IMR-90 (cell line): Measurements from ENCODE around the gene TIRAP. TPM values are rescaled to one million over a fixed set of nuclear protein-coding genes. Genes with fewer than 3 reads are reported as not detected.

Experiments
- ATAC-seq: fragments of 200-7000 bp; cut with Tn5 transposase; 2 replicates; pipeline ENCODE4 v1.9.1; 2020; ENCODE audit warnings: low read depth, mild to moderate bottlenecking, moderate library complexity
- BruUV-seq: library from RNA; stranded (reverse); fragments of 400-500 nt; replicated peaks from 2 replicates; lab custom pipeline; 2021; lab: Mats Ljungman, UMichigan
- CTCF ChIA-PET: fragments of 300-600 bp; formaldehyde crosslinking; extraction: SDS; loops from one replicate; lab custom pipeline; 2021; ENCODE audit warnings: antibody characterized with exemption; lab: Yijun Ruan, JAX
- POLR2A ChIA-PET: fragments of 300-600 bp; sonication (Branson Sonifier 250); formaldehyde crosslinking; loops from one replicate; lab custom pipeline; 2022; ENCODE audit warnings: antibody characterized with exemption; ENCODE audit not compliant: unreplicated experiment; lab: Charles Lee
- DNase-seq: peaks from one replicate; pipeline ENCODE4 v3.0.0; 2013
- H2AFZ ChIP-seq: replicated peaks from 2 replicates; pipeline ENCODE3; 2013; ENCODE audit warnings: low read length, mild to moderate bottlenecking; ENCODE audit not compliant: poor library complexity
- H2AK5ac ChIP-seq: 2 replicates; pipeline ENCODE4 v1.6.1; 2013; ENCODE audit warnings: low read depth, low read length, inconsistent platforms
- H2AK9ac ChIP-seq: replicated peaks from 2 replicates; pipeline ENCODE3; 2013; ENCODE audit warnings: mild to moderate bottlenecking, low read depth, low read length, moderate library complexity; ENCODE audit not compliant: poor library complexity
- H2BK120ac ChIP-seq: 2 replicates; pipeline ENCODE4 v1.6.1; 2013; ENCODE audit warnings: low read depth, low read length, inconsistent platforms
- H2BK15ac ChIP-seq: 3 replicates; pipeline ENCODE4 v1.6.1; 2013; ENCODE audit warnings: low read depth, low read length, inconsistent platforms
- H2BK20ac ChIP-seq: 2 replicates; pipeline ENCODE4 v1.6.1; 2013; ENCODE audit warnings: low read depth, mild to moderate bottlenecking, inconsistent platforms, low read length, moderate library complexity
- H2BK5ac ChIP-seq: 2 replicates; pipeline ENCODE4 v1.6.1; 2013; ENCODE audit warnings: mild to moderate bottlenecking, low read depth, low read length, inconsistent platforms; ENCODE audit not compliant: poor library complexity, severe bottlenecking
- H3K14ac ChIP-seq: replicated peaks from 2 replicates; pipeline ENCODE4 v1.6.1; 2013; ENCODE audit warnings: low read depth, low read length, inconsistent platforms
- H3K18ac ChIP-seq: 2 replicates; pipeline ENCODE4 v1.6.1; 2013; ENCODE audit warnings: low read depth, low read length, control low read depth
- H3K23ac ChIP-seq: 2 replicates; pipeline ENCODE4 v1.6.1; 2013; ENCODE audit warnings: low read depth, low read length, inconsistent platforms
- H3K27ac ChIP-seq: 2 replicates; pipeline ENCODE4 v1.5.1; 2013; ENCODE audit warnings: mild to moderate bottlenecking, control low read depth, low read length; ENCODE audit not compliant: insufficient read depth
- H3K27me3 ChIP-seq: 2 replicates; pipeline ENCODE4 v1.6.1; 2013; ENCODE audit warnings: low read length; ENCODE audit not compliant: control insufficient read depth, insufficient read depth
- H3K36me3 ChIP-seq: 2 replicates; pipeline ENCODE4 v1.6.1; 2013; ENCODE audit warnings: low read length, mixed read lengths; ENCODE audit not compliant: control insufficient read depth, insufficient read depth
- H3K4ac ChIP-seq: 2 replicates; pipeline ENCODE4 v1.6.1; 2013; ENCODE audit warnings: low read depth, low read length, inconsistent platforms
- H3K4me1 ChIP-seq: 2 replicates; pipeline ENCODE4 v1.6.1; 2013; ENCODE audit warnings: low read length, mixed read lengths; ENCODE audit not compliant: control insufficient read depth, insufficient read depth
- H3K4me2 ChIP-seq: 2 replicates; pipeline ENCODE4 v1.6.1; 2013; ENCODE audit warnings: low read depth, mild to moderate bottlenecking, control low read depth, low read length, moderate library complexity
- H3K4me3 ChIP-seq: 2 replicates; pipeline ENCODE4 v1.5.1; 2013; ENCODE audit warnings: low read depth, mild to moderate bottlenecking, control low read depth, low read length, moderate library complexity; ENCODE audit not compliant: insufficient read depth
- H3K56ac ChIP-seq: 2 replicates; pipeline ENCODE4 v1.6.1; 2013; ENCODE audit warnings: low read length, inconsistent platforms; ENCODE audit not compliant: insufficient read depth; ENCODE audit errors: extremely low read depth
- H3K79me1 ChIP-seq, 2 experiments: 2 replicates each; pipeline ENCODE4 v1.6.1; 2013; ENCODE audit warnings: low read length in 2 of 2, inconsistent platforms in 1 of 2, low read depth in 1 of 2
- H3K9ac ChIP-seq: 2 replicates; pipeline ENCODE4 v1.6.1; 2013; ENCODE audit warnings: low read depth, low read length, control low read depth
- H3K9me1 ChIP-seq: 2 replicates; pipeline ENCODE4 v1.6.1; 2013; ENCODE audit warnings: low read length, inconsistent platforms; ENCODE audit not compliant: insufficient read depth
- H3K9me3 ChIP-seq: 2 replicates; pipeline ENCODE4 v1.6.1; 2013; ENCODE audit warnings: low read length; ENCODE audit not compliant: control insufficient read depth, insufficient read depth
- H4K20me1 ChIP-seq: 2 replicates; pipeline ENCODE4 v1.6.1; 2013; ENCODE audit warnings: low read length, inconsistent platforms; ENCODE audit not compliant: insufficient read depth
- H4K5ac ChIP-seq: 2 replicates; pipeline ENCODE4 v1.6.1; 2013; ENCODE audit warnings: mild to moderate bottlenecking, low read depth, low read length, control low read depth
- H4K8ac ChIP-seq, 2 experiments: 2 replicates each; pipeline ENCODE4 v1.6.1; 2013; ENCODE audit warnings: low read depth in 2 of 2, low read length in 2 of 2, control low read depth in 1 of 2, inconsistent platforms in 1 of 2
- H4K91ac ChIP-seq: 2 replicates; pipeline ENCODE4 v1.6.1; 2013; ENCODE audit warnings: low read depth, low read length, inconsistent platforms; ENCODE audit not compliant: insufficient read depth
- BHLHE40 ChIP-seq: fragments of 150-350 bp; IDR thresholded peaks from 2 replicates; pipeline ENCODE4 v1.6.1; 2016; ENCODE audit warnings: mild to moderate bottlenecking, low read depth, low read length
- CEBPB ChIP-seq: IDR thresholded peaks from 2 replicates; pipeline ENCODE4 v1.6.1; 2012; ENCODE audit warnings: low read depth, low read length, improper control_type of control experiment
- ELK1 ChIP-seq: fragments of 150-350 bp; IDR thresholded peaks from 2 replicates; pipeline ENCODE4 v1.6.1; 2016; ENCODE audit warnings: low read depth, mild to moderate bottlenecking, low read length, moderate library complexity, borderline replicate concordance
- MAZ ChIP-seq: IDR thresholded peaks from 2 replicates; pipeline ENCODE4 v1.6.1; 2012; ENCODE audit warnings: low read depth, mild to moderate bottlenecking, low read length, improper control_type of control experiment, moderate library complexity, borderline replicate concordance
- RAD21 ChIP-seq: IDR thresholded peaks from 2 replicates; pipeline ENCODE4 v1.6.1; 2012; ENCODE audit warnings: low read length, improper control_type of control experiment
- USF2 ChIP-seq: fragments of 150-350 bp; IDR thresholded peaks from 2 replicates; pipeline ENCODE4 v1.6.1; 2017; ENCODE audit warnings: mild to moderate bottlenecking, antibody characterized with exemption, low read length, low read depth
- WGBS, 2 experiments: methylation state at CpG; one replicate each; pipeline versions ENCODE4 v1.1.5 to v1.1.7; 2013; ENCODE audit warnings: missing lambda C conversion rate in 2 of 2; ENCODE audit not compliant: insufficient read length in 1 of 2; ENCODE audit errors: extremely low coverage in 2 of 2; 5-methylcytosine and 5-hydroxymethylcytosine counted together
- dilution Hi-C: fragments of 300-500 bp; cut with HindIII; formaldehyde crosslinking; loops from one replicate; pipeline ENCODE4 v1.14.3; 2018; ENCODE audit warnings: low sequenced_read_pairs; ENCODE audit not compliant: unreplicated experiment
- in situ Hi-C: fragments of 300-500 bp; cut with MboI; formaldehyde crosslinking; loops from 3 replicates; pipeline ENCODE4 v1.14.3; 2019; ENCODE audit warnings: low sequenced_read_pairs, inconsistent platforms, mixed read lengths
- intact Hi-C: fragments of 100-400 bp; cut with micrococcal nuclease; formaldehyde crosslinking; loops from 2 replicates; pipeline ENCODE4 v1.10.0; 2022
- polyA plus RNA-seq, 3 experiments: library from polyadenylated mRNA; depleted of rRNA; stranded (reverse); fragments of >200 nt; gene quantifications; 2 replicates each; pipeline ENCODE4 v1.2.3, GENCODE V29; 2012; ENCODE audit warnings: low replicate concordance in 1 of 3
- total RNA-seq: library from RNA; depleted of rRNA; stranded (reverse); fragments of >200 nt; gene quantifications from 2 replicates; pipeline ENCODE4 v1.2.3, GENCODE V29; 2012

TIRAP gene
- total and polyA plus RNA-seq, 2 of the 4 experiments (the other 2 are of a cell fraction): 3.0 to 7.4 TPM

- no peak overlapping the region; the same call in 1 of the 2 replicates for H2BK120ac ChIP-seq
- in situ Hi-C loops (no loop called here), dilution Hi-C loops (no loop called here), intact Hi-C loops (no loop called here)
- H2AK9ac ChIP-seq: no peak overlapping the region
- CTCF ChIA-PET: no interaction called here
- peak; percentile 73 for DNase-seq
- no peak overlapping the region for H4K91ac ChIP-seq
- H2AFZ ChIP-seq: no peak overlapping the region
- H4K8ac ChIP-seq: no peak overlapping the region
- H2BK5ac ChIP-seq: no peak overlapping the region
- no peak overlapping the region for H3K9ac ChIP-seq
- no peak overlapping the region for H3K56ac ChIP-seq
- no peak overlapping the region for H2BK20ac ChIP-seq
- no peak overlapping the region for H3K18ac ChIP-seq
- peaks cover 26% of the 10 kb centered on the region for H3K9me1 ChIP-seq
- POLR2A ChIA-PET: no interaction called here
- no peak overlapping the region for H3K23ac ChIP-seq
- no peak overlapping the region for H2BK15ac ChIP-seq
- H3K79me1 ChIP-seq: peaks cover 0 to 13% of the 10 kb centered on the region in 2 experiments; a peak in 1 of 4 replicates
- H3K36me3 ChIP-seq: peaks cover 11% of the 10 kb centered on the region; the same call in 1 of the 2 replicates
- BruUV-seq: no TSS peak
- H3K4me3 ChIP-seq: no peak overlapping the region
- ATAC-seq: no peak
- WGBS, 2 experiments: 67% methylated on average over 3 of the region's 15 CpGs; no CpG with 5 or more reads in 1 of the 2 experiments
- no peak overlapping the region for H2AK5ac ChIP-seq
- no peak overlapping the region for H3K14ac ChIP-seq
- H3K4ac ChIP-seq: no peak overlapping the region
- no peak overlapping the region for H4K5ac ChIP-seq
- H4K20me1 ChIP-seq: peaks cover 4% of the 10 kb centered on the region; the same call in 1 of the 2 replicates
- H3K27ac ChIP-seq: no peak overlapping the region
- TF ChIP-seq ELK1 (no peak), MAZ (no peak), BHLHE40 (no peak), RAD21 (no peak), CEBPB (peak; percentile 37; the same call in 1 of the 2 replicates), USF2 (no peak)
- peaks cover 14% of the 10 kb centered on the region for H3K4me1 ChIP-seq
- no peaks in the 10 kb centered on the region for H3K27me3 ChIP-seq
- no peak overlapping the region for H3K4me2 ChIP-seq
- no peaks in the 10 kb centered on the region for H3K9me3 ChIP-seq
Observed at GRCh38 chr11:126339073-126339862, 56.4 kb downstream of the TIRAP start.
